ENCODE data around the gene ADSL.

Gene ADSL

DNA sequence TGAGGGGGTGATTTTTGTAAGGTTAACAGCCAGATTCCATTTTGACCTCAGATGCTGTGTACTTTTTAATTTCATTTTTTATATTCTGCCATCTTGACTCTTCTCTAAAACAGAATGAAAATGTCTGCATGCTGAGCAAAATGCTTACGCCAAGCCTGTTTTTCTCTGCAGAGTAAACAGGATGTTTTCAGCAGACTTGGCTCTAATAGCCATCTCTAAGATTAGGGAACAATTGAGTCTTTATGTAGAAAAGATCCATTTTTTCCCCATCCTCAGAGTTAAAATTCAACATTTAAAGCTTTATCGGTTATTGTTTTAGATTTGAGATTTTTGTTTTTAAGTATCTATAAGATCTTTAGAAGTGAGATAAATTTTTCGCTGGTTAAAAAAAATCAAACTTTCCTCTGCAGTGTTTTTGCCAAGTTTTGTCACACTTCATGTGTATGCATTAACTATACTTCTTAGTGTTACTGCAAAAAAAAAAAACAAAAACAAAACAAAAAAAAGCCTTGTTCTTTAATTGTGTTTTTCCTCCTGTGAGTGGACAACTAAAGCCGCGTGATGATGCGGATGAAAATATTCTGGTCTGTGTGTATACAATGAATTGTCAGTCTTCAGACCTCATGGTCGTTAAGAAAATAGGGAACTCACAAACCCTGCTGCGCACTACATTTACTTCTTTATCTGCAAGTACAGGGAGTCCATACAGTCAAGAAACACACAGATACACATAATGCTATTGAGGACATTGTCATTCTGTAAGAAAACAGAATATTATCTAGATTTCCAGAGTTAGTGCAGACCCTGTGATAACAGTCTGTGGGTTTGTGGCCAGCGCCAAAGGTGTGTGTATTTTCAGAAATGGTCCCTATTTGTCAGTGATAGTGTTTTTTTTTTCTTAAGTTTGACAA lies 17.5 kb upstream of the ADSL start:
- DNase-seq: no peak

DNA sequence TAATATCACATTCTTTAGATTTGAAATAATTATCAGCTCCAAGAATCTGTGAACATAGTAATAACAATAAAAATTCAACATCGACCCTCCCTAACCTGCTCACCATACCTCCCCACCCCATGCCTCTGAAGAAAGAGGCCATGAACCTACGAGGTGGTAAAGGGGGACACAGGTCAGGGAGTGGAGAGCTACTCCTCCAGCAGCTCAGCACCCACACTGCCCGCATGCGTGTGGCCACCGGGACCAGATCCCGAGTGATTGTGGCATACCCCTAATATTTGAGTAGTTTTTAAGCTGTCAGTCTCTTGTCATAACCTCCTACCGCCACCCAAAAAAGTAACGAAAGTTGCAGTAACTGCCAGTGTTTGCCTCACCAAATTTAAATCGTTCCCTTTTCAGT lies 16.8 kb upstream of the ADSL start:
- no peak for DNase-seq

DNA sequence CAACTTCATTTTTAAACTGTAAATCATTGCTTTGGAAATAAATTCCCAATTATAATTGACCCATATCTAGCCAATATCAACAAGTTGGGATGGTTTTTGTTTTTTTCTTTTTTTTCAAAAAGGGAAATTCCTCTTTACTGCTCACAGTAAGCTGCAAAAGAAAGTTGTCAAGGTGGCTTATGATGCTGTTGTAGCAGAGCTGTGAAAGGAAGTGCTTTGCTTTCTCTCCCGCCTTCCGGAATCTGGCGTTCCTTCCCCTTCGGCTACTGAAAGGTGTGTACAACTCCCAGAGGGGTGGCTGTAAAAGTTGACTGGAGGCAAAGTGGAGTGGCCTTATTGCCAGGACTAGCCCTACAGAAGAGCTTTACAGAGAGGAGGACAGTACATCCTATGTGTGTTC lies 16.2 kb upstream of the ADSL start:
- DNase-seq: no peak

DNA sequence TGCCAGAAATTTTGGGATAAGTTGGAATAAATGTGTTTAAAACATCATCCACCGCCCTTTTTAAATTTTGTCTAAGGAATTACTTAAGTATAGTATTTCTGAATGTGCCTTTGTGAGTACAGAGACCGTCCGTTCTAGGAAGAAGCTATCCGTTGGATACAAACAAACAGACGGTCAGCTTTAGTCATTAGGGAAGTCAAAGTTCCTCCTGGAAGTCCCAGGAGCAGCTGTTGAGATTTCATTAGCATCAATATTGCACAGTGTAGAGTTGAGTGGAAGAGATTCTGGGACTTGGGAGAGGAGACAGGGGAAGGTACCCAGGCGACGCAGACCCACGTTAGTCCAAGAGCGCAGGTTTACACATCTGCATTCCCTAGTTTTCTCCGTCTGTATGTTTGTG lies 15.7 kb upstream of the ADSL start:
- no peak for DNase-seq

DNA sequence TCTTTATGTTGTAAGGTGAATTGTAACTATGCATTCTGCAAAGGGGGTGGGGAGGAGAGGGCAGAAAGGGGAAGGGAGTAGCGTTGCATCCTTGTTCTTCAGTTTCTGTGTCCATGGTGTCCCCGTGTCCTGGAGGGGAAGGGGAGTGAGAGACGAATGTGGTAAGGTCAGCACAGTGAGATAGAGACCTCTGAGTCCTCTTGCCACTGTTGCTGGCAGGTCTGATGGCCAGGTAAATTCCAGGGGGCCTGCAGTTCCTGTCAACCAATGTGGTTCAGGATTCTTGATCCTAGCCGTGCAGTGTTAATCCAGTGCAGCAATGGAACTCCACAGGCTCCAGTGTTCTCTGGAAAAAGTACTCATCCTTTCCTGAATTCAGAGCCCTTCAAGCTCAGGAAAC lies 14.6 kb upstream of the ADSL start:
- no peak for DNase-seq

DNA sequence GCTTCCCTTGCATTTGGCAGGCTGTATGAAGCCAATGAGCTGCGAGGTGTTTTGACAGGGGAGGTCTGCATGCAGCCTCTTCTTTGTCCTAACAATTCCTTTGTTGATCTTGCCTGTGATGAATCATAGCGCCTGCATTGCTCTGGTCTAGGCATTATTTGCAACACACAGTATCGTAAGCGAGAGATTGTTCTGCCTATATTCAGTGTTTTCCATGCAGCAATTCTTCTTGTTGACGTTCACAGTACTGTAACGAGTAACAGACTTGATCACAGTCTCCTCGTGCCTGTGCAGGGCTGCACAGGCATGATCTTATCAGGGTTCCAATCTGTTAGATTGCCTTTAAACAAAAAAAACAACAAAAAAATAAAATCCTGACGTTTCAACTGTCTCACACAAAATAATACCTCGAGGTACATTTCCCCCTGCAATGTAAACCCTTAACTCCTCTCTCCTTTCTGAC lies 13.9 kb upstream of the ADSL start:
- peak in 1 of 2 experiments; percentile 1 for DNase-seq

DNA sequence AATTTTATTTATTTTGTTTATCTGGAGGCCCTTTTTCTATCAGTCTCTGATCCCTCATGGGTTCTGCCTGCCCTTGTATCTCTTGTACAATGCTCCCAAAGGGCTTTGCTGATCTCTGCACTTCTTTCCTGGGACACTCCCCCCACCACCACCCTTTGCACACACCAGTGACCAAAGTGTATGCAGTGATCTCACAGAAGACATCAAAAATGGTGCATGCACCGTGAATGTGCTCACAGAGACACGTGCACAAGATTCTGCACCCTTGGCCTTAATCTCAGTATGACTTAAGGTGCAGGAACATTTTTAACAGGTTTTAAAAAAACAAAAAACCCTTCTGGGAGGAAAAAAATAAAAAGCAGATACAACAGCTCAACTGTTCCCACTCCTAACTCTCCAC lies 12.2 kb upstream of the ADSL start:
- DNase-seq: no peak

DNA sequence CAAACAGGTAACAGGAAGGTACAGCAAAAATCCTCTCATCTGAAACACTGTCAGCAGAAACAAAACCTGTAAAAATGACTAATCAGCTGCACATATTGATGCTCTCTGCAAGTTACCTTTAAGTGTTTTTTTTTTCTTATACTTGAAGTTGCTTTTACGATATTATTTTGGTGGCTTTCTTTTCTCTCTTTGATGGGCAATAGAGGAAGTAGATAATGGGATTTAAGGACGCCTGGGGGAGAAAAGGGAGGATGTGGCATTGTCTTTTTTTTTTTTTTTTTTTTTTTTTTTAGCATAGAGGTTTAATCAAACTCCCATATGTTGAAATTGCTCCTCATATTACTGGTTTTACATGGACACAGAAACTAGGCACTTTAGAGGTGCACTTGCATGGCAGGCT lies 11.4 kb upstream of the ADSL start:
- no peak for DNase-seq

DNA sequence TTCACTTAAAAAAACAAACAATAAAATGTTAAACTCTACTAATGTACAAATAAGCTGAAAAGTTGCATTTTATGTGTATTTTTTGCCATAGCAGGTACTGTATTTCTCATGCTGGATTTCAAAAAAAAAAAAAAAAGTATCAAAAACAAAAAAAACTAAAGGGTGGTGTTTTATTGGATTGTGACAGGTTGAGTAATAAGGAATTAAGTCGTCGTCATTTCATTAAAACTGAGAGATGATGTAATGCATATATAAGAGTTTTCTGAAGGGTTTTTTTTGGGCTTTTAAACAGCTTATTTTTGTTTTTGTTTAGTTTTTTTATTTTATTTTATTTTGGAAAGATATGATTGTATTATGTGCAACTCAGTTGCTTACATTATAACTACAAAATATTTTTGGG lies 10.9 kb upstream of the ADSL start:
- no peak for DNase-seq

DNA sequence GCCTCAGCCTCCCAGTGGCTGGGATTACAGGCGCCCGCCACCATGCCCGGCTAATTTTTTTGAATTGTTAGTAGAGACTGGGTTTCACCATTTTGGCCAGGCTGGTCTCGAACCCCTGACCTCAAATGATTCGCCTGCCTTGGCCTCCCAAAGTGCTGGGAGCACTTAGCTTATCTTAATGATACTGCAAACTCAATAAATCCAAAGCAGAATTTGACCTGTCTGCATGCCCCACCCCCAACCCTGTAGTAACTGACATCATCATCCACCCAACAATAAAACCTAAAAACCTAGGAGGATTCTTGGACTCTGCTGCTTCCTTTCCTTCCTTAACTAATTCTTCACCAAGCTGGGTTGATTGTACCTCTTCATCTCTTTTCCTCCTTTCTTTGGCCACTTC lies 6.3 kb upstream of the ADSL start:
- no peak for DNase-seq

DNA sequence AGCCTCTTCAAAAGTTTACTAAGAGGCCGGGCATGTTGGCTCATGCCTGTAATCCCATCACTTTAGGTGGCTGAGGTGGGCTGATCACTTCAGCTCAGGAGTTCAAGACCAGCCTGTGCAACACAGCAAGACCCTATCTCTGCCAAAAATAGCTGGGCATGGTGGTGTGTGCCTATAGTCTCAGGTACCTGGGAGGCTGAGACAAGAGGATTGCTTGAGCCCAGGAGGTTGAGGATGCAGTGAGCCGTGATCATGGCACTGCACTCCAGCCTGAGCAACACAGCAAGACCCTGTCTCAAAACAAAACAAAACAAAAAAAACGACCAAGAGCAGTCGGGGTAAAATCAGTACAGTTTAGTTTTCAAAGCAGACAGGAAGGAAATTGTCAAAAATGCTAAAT lies 4.7 kb upstream of the ADSL start:
- DNase-seq: no peak

DNA sequence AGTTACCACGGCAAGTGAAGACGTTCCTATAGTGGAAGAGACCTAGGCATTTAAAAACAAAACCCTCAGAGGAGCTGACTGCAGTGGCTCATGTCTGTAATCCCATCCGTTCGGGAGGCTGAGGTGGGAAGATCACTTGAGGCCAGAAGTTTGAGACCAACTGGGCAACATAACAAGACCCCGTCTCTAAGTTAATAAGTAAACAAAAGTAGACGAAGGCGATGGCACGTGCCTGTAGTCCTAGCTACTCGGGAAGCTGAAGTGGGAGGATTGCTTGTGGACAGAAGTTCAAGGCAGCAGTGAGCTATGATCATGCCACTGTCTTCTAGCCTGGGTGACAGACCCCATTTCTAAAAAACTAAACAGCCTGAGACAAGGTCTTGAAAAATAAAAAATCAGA lies 3.8 kb upstream of the ADSL start:
- no peak for DNase-seq

DNA sequence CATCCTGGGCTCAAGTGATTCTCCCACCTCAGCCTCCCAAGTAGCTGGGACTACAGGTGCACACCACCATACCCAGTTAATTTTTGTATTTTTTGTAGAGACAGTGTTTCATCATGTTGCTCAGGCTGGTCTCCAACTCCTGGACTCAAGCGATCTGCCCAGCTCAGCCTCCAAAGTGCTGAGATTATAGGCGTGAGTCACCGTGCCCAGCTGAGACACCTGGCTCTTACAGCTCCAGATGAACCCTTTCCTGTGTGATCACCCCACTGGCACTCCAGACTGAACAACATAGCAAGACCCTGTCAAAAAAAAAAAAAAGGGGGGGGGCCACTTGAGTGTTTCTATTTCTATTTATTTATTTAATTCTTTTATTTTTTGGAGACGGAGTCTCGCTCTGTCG lies 1.0 kb upstream of the ADSL start:
- no peak for DNase-seq

DNA sequence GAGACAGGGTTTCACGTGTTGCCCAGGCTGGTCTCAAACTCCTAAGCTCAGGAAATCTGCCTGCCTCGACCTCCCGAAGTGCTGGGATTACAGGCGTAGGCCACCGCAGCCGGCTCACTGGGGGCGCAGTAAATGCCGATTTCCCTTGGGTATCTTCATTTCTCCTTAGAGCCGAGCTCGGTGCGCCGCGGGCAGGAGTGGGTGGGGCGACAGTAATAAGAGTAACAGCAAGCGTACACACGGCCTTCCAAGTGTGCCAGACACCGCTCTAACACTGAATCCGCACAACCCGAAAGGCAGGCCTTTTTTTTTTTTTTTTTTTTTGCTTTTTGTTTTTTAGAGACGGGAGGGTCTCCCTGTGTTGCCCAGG lies 500 bp upstream of the ADSL start:
- DNase-seq: peak in 1 of 2 experiments; percentile 39

DNA sequence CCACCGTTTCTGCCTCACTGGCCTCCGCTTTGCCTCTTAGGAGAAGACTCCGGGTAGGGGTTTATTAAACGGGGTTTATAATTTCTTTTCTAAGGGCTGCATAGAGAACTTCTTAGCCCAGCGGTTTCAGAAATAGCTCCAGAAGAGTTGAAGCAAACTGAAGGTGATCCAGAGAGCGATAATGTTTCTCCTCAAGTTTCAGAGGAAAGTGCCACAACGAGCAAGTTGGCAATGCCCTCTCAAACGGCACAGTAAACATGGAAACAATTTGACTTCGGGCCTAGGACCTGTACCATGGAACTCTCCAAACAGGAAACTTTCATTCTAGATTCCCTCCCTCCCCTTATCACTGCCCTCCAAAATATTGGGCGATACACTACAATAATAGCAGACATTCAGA lies 1.0 kb downstream of the ADSL start:
- DNase-seq: no peak

DNA sequence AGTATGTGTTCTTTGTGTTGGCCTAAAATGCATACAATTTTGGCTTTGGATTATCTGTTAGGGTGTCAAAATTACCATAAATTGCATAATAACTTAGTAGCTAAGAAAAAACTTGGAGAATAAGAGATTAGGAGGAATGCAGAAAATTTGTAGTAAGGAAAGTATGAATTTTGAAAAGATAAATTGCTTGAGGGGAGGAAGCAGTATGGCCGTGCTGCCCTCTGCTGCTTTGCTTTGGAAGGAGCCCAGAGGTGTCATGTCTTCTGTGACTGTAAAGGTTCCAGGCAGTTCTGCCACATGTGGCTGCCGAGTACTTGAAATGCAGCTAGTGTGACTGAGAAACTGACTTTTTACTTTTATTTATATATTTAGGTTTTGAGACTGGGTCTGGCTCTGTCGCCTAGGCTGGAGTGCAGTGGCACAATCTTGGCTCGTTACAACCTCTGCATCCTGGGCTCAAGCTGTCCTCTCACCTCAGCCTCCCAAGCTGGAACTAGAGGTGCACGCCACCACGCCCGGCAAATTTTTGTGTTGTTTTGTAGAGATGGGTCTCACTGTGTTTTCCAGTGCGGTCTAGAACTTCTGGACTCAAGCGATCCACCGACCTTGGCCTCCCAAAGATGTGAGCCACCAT lies 1.8 kb downstream of the ADSL start:
- peak; percentile 22 to 24 for DNase-seq

DNA sequence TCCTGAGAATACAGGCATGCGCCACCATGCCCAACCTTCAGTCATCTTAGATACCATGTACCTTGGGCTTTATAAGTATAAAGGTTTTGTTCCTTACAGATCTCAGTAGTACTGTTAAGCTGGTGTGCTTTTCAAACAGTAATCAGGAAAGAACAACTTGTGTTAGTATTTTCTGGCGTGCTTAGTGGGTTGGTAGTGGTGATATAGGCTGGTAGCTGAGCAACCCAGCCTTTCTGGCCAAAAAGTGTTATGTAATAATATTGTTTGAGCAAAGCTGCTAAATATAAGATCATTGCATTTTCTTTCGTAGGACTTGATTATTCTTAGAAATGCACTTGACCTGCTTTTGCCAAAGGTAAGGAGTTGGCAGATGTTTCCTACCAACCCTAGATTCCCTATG lies 6.5 kb downstream of the ADSL start:
- no peak for DNase-seq

DNA sequence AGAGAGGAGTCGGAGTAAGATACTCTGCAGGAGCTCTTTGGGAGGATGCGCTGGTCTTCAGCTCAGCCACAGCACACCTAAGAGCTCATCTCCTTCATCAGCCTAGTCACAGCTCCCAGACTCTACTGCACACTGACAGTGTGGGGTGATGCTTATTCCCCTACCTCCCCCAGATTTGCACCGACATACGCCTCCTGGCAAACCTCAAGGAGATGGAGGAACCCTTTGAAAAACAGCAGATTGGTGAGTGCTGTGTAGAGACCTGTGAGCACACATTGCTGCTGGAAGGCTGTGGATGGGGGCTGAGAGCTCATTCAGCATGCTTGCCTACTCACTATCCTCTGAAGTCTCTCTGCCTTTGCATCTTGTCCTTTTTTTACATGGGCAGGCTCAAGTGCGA lies 14.8 kb downstream of the ADSL start:
- DNase-seq: no peak

DNA sequence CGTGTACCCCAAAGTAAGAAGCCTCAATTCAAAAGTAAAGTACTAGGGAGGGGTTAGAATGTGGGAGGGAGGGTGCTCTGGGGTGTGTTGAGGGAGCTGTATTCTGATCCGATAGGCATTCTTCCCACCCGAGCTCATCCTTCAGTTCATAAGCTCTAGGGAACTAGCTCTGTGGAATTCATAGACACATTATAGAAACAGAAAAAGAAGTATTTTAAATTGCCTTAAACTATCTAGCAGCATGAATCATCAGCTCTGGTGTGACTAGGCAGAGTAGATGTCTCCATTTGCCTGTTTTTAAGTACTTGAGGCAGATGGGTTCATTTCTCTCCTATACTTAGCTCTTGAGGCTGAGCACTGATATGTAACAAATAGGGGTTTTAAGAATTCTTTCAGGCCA lies 16.8 kb downstream of the ADSL start:
- DNase-seq: no peak

DNA sequence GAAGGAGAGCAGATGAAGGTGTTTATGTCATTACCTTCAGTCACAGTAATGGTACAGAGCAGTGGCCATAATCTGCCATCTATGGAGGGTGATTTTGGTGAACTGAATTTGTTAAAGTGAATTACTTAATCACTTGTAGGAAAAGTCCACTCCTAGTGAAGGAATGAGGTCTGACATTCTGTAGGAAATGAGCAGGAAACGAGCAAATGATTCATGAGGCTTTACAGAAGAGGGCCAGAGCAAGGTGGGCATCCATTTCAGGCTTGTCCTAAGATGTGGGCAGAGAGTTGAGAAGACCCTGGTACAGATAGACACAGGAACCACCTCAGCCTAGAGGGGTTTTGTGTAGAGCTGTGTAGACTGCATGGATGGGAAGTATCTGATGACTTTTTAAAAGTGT lies 18.1 kb downstream of the ADSL start:
- DNase-seq: no peak

DNA sequence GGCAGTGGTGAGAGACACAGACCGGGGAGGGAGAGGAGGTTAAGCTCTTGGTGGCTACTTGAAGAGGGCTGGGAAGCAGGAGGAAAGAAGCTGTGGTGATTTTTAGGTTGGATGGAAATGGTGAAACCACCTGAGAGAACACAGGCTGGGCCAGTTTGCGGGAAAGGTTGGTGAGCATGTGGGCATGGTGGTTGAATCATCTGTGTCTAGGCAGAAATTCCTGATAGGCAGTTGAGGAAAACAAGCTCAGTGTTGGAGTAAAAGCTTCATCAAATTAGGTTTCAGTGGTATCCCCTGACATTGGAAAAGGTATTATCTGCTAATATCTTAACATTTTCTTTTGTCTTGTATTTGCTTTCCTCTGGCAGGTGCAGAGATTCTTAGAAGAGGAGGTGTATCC lies 19.8 kb downstream of the ADSL start:
- no peak for DNase-seq

DNA sequence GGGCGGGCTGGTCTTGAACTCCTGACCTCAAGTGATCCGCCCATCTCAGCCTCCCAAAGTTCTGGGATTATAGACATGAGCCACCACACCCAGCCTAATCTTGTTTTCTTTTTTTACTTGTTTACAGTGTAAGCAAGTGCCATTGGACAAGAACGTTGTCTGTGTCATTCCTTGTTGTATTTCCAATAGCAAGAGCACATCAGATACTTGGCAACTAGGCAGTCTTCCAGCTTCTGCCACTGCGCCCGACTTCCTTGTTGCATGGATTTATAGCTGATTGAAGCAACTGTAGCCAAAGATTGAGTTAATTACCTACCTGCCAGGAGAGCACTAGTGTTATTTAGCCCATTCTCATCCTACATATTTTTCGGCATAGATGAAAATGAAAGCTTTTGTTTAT lies 21.0 kb downstream of the ADSL start:
- no peak for DNase-seq

DNA sequence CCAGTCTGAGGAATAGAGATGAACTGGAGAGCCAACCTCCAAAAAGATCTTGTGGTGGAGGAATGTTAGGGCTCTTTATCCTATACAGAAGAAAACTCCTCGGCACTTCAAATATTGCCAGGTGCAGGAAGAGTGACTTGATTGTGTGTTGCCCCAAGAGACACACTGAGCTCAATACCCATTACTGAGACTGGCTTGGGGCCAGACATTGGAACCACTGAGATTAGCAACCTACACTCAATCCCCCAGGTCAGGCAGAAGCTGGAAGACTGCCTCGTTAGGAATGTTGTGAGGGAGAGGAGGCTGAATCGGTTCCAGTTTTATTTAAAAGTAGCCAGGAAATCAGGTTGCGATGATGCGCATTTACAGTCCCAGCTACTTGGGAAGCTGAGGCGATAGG lies 21.7 kb downstream of the ADSL start:
- peak in 1 of 2 experiments; percentile 2 for DNase-seq

DNA sequence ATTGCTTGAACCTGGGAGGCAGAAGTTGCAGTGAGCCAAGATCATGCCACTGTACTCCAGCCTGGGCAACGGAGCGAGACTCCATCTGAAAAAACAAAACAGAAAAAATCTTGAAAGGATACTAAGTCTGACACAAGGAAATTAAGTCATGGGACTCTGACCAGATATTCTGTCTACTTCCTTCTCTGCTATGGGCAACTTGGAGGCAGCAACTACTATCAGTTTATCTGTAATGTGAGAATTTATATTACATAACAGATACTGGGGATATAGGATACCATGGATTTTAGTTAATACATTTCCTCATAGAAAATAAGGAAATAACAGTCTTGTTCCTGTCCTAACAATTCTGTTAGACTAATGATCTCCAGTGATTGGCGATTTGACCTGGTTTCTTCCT lies 22.5 kb downstream of the ADSL start:
- no peak for DNase-seq

DNA sequence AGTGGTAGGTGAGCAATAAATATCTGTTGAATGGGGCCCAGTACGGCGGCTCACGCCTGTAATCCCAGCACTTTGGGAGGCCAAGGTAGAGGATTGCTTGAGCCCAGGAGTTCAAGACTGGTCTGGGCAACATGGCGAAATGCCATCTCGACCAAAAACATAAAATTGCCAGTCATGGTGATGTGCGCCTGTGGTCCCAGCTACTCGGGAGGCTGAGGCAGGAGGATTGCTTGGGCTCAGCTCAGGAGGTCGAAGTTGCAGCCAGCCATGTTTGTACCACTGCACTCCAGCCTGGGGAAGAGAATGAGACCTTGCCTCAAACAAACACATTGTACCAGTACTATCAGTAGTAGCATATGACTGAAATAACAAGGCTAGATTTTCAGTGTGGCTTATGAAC lies 28.3 kb downstream of the ADSL start:
- DNase-seq: no peak

Data from NCI-H2081 (cell line).